OCI-LY7 (cell line): ENCODE results near the gene DGKE.

Experiments
- CTCF ChIP-seq: fragments of 200-600 bp; sonication (generic); conservative IDR thresholded peaks from 2 replicates; pipeline ENCODE4 v1.5.1; 2014; ENCODE audit warnings: mild to moderate bottlenecking, antibody characterized with exemption, low read length, moderate library complexity, mixed read lengths
- EZH2phosphoT487 ChIP-seq: fragments of 200-600 bp; sonication (generic); IDR thresholded peaks from 2 replicates; pipeline ENCODE4 v1.6.1; 2018; ENCODE audit warnings: low read depth, borderline replicate concordance, mild to moderate bottlenecking, mixed run types, antibody characterized with exemption, low read length, moderate library complexity, mixed read lengths

GRCh38 chr17:56803071-56803470, 30.9 kb upstream of the DGKE start:
- TF ChIP-seq CTCF, result no peak
- TF ChIP-seq EZH2phosphoT487, result no peak
